Brain microvascular endothelial cell (primary cell): Measurements from ENCODE around the gene YIF1A.

Experiments
- DNase-seq: peaks from one replicate; pipeline ENCODE4 v3.0.0-alpha.2; 2020
- H3K27ac ChIP-seq: fragments of 250-450 bp; sonication (Bioruptor Pico); 2 replicates; pipeline ENCODE4 v1.5.1; 2020; ENCODE audit warnings: mild to moderate bottlenecking, moderate library complexity
- H3K27me3 ChIP-seq: fragments of 250-450 bp; sonication (Bioruptor Pico); replicated peaks from 2 replicates; pipeline ENCODE4 v1.5.1; 2020; ENCODE audit warnings: mild to moderate bottlenecking
- H3K36me3 ChIP-seq: fragments of 250-450 bp; sonication (Bioruptor Pico); replicated peaks from 2 replicates; pipeline ENCODE4 v1.5.1; 2020; ENCODE audit warnings: mild to moderate bottlenecking
- H3K4me3 ChIP-seq: 2 replicates; pipeline ENCODE4 v1.5.1; 2011; ENCODE audit warnings: low read depth, mild to moderate bottlenecking, control low read depth, low read length, moderate library complexity
- in situ Hi-C: cut with HindIII; loops from 2 replicates; pipeline ENCODE4 v1.10.0; 2017; ENCODE audit warnings: low sequenced_read_pairs, low pct_ligation_motif_present
- TF ChIP-seq, protein P1 (sequence below): IDR thresholded peaks from 2 replicates; pipeline ENCODE4 v1.5.1; 2011; ENCODE audit warnings: low read depth, mild to moderate bottlenecking, moderate library complexity, low read length, control low read depth, inconsistent platforms; ENCODE audit errors: missing control alignments

Gene YIF1A

DNA sequence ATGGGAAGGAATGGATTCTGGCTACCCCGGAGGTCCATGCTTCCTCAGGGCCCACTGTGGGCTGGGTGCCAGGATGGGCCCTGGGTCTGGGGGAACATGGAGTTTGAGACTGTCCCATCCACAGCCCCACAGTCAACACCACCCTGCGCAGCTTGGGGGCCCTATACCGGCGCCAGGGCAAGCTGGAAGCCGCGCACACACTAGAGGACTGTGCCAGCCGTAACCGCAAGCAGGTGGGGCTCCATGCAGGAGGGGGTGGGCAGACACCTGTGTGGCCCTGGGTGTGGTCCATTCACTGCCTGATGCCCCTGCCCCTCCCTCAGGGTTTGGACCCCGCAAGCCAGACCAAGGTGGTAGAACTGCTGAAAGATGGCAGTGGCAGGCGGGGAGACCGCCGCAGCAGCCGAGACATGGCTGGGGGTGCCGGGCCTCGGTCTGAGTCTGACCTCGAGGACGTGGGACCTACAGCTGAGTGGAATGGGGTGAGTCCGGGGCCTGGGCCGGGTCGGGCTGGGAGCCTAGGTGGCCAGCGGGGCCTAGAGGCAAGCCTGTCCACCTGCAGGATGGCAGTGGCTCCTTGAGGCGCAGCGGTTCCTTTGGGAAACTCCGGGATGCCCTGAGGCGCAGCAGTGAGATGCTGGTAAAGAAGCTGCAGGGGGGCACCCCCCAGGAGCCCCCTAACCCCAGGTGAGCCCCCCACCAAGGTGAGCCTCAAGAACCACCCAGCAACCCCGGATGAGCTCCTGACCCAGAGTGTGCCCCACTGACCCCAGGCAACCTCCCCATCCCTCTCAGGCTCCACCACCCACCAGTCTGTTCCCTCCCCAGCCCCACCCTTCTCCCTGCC, 23.2 kb downstream of the YIF1A start:
- in situ Hi-C loops = no loop called here
- H3K36me3 ChIP-seq = peaks cover 21% of the 10 kb centered on the region
- no peaks in the 10 kb centered on the region for H3K27me3 ChIP-seq
- H3K4me3 ChIP-seq = no peak overlapping the region
- TF ChIP-seq, protein P1, sequence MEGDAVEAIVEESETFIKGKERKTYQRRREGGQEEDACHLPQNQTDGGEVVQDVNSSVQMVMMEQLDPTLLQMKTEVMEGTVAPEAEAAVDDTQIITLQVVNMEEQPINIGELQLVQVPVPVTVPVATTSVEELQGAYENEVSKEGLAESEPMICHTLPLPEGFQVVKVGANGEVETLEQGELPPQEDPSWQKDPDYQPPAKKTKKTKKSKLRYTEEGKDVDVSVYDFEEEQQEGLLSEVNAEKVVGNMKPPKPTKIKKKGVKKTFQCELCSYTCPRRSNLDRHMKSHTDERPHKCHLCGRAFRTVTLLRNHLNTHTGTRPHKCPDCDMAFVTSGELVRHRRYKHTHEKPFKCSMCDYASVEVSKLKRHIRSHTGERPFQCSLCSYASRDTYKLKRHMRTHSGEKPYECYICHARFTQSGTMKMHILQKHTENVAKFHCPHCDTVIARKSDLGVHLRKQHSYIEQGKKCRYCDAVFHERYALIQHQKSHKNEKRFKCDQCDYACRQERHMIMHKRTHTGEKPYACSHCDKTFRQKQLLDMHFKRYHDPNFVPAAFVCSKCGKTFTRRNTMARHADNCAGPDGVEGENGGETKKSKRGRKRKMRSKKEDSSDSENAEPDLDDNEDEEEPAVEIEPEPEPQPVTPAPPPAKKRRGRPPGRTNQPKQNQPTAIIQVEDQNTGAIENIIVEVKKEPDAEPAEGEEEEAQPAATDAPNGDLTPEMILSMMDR = no peak
- H3K27ac ChIP-seq = no peak overlapping the region
- DNase-seq = no peak

DNA sequence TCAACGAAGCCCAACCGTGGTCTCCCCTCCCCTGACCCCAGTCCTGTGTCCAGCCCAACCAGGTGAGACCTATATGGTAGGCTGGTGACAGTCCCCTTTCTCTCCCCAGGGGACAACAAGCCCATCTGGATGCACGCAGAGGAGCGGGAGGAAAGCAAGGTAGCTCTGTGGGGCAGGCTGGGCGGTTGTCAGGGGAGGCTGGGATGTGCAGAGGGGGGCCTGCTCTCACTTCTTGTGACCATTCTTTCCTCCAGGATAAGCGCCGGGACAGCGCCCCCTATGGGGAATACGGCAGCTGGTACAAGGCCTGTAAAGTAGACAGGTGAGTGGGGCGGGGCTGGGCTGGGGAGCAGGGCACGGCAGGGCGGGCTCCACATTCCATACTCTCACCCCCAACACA, 24.0 kb downstream of the YIF1A start:
- in situ Hi-C loops = no loop called here

DNA sequence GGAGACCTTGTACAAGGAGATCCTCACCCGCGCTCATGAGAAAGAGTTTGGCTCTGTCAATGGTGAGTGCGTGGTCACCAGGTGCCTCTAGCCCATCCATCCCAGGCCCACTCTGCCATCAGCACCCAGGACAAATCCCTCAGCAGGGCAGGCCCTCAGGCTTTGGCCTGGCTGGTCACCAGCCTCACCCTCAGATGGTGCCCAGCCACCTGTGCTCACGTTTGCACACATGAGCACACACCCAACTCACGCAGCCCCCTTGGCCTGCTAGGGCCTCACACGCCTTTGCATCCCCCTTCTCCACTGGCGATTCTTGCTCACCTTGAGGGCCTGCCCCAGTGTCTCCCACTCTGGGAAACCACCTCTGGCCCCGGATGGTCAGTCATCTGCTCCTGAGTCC, 24.6 kb downstream of the YIF1A start:
- TF ChIP-seq, protein P1 = no peak
- Histone ChIP-seq H3K4me3 (no peak overlapping the region), H3K27ac (no peak overlapping the region), H3K27me3 (no peaks in the 10 kb centered on the region), H3K36me3 (peaks cover 25% of the 10 kb centered on the region)
- in situ Hi-C loops = no loop called here
- DNase-seq = no peak

More for the DNA sequence above, 24.0 kb downstream of the YIF1A start:
- peaks cover 21% of the 10 kb centered on the region for H3K36me3 ChIP-seq
- H3K27me3 ChIP-seq = no peaks in the 10 kb centered on the region
- DNase-seq = no peak
- TF ChIP-seq, protein P1 = peak; percentile 65
- no peak overlapping the region for H3K27ac ChIP-seq
- H3K4me3 ChIP-seq = no peak overlapping the region

DNA sequence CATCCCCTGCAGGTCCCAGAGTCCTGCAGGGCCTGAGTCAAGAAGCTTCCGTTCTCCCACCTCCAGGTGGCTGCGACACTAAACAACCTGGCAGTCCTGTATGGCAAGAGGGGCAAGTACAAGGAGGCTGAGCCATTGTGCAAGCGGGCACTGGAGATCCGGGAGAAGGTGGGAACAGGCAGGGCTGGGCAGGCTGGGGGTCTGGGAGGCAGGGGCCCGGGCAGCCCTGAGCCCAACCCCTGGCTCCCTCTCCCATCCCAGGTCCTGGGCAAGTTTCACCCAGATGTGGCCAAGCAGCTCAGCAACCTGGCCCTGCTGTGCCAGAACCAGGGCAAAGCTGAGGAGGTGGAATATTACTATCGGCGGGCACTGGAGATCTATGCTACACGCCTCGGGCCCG, 25.2 kb downstream of the YIF1A start:
- Histone ChIP-seq H3K27ac (no peak overlapping the region), H3K27me3 (no peaks in the 10 kb centered on the region), H3K36me3 (peaks cover 25% of the 10 kb centered on the region), H3K4me3 (no peak overlapping the region)
- DNase-seq = no peak
- TF ChIP-seq, protein P1 = no peak
- in situ Hi-C loops = no loop called here

DNA sequence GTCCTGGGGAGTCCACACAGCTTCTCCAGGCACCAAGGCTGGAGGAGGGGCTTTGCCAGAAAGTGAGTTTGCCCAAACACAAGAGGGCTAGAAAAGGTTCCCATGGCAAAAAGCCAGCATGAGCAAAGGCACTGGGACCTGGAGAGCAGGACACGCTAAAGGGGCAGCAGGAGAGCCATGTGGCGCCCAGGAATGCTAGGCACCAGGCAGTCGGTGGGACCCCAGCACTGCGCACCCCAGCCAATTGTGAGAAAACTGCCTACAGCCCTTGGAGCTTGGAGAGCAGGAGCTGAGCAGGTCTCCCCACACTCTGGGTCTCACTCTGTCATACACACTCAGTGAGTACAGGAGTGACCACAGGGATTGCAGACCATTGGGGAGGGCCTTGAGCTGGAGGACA, 25.7 kb downstream of the YIF1A start:
- TF ChIP-seq, protein P1 = no peak
- in situ Hi-C loops = no loop called here
- Histone ChIP-seq H3K36me3 (peaks cover 25% of the 10 kb centered on the region), H3K27me3 (no peaks in the 10 kb centered on the region), H3K27ac (no peak overlapping the region), H3K4me3 (no peak overlapping the region)
- DNase-seq = no peak
